Stimulated activated naive B cell treated with anti-CD40 and anti-IgM and Interleukin-4, amounts not matched to agents 10 μg/mL and 1 μg/mL and 100 μg/mL, for 72 hours (primary cell): ENCODE data around the gene GTF3C2.
"Not testable (repeated sequence)": the region's sequence is repeated elsewhere in the genome, so short reads cannot be mapped to it uniquely, and the experiment has no call there.

ENCODE experiments used
- ATAC-seq, 2 donors: fragments of 150-1000 bp; cut with Tn5 transposase; replicated peaks; 2 replicates each; pipeline ENCODE4 v1.10.0; 2021; ENCODE audit warnings: moderate library complexity in 1 of 2
- DNase-seq: peaks from one replicate; pipeline ENCODE4 v3.0.0; 2021
- H3K27ac Mint-ChIP-seq: one replicate; pipeline ENCODE4 v1.8.0; 2022; ENCODE audit warnings: mild to moderate bottlenecking, mixed read lengths
- H3K27me3 Mint-ChIP-seq, 2 donors: one replicate each; pipeline ENCODE4 v1.8.0; 2022; ENCODE audit warnings: mixed read lengths in 2 of 2
- H3K36me3 Mint-ChIP-seq, 2 donors: one replicate each; pipeline ENCODE4 v1.8.0; 2022; ENCODE audit warnings: mixed read lengths in 2 of 2, mild to moderate bottlenecking in 1 of 2
- H3K4me1 Mint-ChIP-seq, 2 donors: one replicate each; pipeline ENCODE4 v1.8.0; 2022; ENCODE audit warnings: mixed read lengths in 2 of 2, mild to moderate bottlenecking in 1 of 2
- H3K4me3 Mint-ChIP-seq, 2 donors: one replicate each; pipeline ENCODE4 v1.8.0; 2022; ENCODE audit warnings: mild to moderate bottlenecking in 2 of 2, mixed read lengths in 2 of 2, moderate library complexity in 1 of 2
- H3K9me3 Mint-ChIP-seq, 2 donors: one replicate each; pipeline ENCODE4 v1.8.0; 2022; ENCODE audit warnings: mixed read lengths in 2 of 2, mild to moderate bottlenecking in 1 of 2

Gene GTF3C2

DNA sequence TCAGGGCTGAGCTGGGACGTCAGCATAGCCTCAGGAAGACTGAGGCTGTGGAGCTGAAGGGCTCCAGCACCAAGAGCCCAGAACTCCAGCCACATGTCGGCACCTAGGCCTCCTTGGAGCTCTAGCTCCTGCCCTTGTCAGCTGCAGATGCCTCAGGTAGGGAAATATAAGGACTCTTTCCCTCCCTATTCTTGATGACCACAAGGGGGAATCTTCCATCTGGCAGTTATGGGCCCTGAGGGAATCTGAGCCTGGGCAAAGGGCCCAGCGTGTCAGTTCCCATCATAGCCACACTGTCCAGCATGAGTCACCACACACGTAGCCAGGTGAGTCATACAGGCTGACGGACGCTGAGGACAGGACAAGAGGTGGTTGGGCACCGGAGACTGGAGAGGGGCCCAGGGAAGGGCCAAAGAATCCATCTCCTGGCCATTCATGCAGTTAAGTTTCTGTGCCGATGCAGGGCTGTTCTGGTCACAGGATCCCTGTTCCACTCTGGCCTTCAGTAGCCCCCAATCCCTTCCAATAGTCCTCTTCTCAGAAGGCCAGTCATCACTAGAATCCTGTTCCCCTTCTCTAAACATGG is 35.5 kb downstream of the GTF3C2 start:
- H3K27me3 Mint-ChIP-seq: no peaks in the 10 kb centered on the region
- peak overlapping the region in 1 of 2 donors; percentile 1 for H3K4me3 Mint-ChIP-seq
- no peaks in the 10 kb centered on the region for H3K9me3 Mint-ChIP-seq
- ATAC-seq: no peak
- H3K4me1 Mint-ChIP-seq: peaks cover 9 to 25% of the 10 kb centered on the region in 2 donors
- DNase-seq: no peak
- H3K36me3 Mint-ChIP-seq: peaks cover 16 to 28% of the 10 kb centered on the region in 2 donors
- no peak overlapping the region for H3K27ac Mint-ChIP-seq

DNA sequence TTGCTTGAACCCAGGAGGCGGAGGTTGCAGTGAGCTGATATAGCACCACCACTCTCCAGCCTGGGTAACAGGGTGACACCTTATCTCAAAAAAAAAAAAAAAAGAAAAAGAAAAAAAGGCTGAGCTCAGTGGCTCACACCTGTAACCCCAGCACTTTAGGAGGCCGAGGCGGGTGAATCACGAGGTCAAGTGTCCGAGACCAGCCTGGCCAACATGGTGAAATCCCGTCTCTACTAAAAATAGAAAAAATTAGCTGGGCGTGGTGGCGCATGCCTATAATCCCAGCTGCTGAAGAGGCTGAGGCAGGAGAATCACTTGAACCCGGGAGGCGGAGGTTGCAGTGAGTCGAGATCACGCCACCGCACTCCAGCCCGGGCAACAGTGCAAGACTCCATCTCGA is 36.7 kb downstream of the GTF3C2 start:
- H3K4me3 Mint-ChIP-seq, H3K27ac Mint-ChIP-seq, H3K27me3 Mint-ChIP-seq, H3K9me3 Mint-ChIP-seq, DNase-seq, ATAC-seq: not testable (repeated sequence)
- Mint-ChIP-seq H3K36me3 (peaks cover 11 to 23% of the 10 kb centered on the region in 2 donors), H3K4me1 (peaks cover 9 to 25% of the 10 kb centered on the region in 2 donors)

DNA sequence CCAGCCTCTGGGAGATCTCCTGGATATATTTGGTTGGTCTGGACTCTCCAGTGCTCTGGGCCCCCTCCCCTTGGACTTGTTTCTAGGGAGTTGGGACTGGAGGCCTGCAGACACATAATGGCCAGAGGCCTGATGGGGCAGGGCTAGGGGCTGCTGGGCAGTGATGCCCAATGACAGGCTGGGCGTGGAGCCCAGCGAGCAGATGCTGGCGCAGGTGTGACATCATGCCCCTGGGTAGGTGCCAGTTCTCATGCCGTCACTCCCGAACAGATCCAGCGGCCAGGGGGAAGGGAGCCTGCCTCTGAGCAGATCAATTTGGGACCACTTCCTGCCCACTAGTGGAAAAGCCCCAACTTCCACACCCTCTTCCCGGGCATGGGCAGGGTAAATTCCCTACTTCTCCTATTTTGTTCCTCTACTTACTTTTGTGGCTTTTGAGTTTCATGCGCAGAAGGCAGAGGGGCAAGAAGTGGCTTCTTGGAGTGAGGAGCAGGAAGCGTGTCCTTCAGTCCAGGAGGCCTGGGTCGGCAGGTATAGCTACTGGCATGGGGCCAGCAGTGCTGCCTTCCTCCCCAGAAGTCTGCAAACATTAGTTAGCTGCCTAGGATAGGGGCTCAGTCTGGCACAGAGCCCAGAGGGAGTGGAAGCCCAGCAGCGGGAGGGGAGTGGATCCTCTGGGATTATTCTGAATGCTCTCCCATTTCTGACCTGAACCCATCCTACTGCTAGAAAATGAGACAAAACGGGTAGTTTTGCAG is 39.7 kb downstream of the GTF3C2 start:
- H3K27ac Mint-ChIP-seq: no peak overlapping the region
- ATAC-seq (no peak), DNase-seq (no peak)
- H3K9me3 Mint-ChIP-seq: no peaks in the 10 kb centered on the region
- peaks cover 5 to 11% of the 10 kb centered on the region in 2 donors for H3K4me1 Mint-ChIP-seq
- peaks cover 20 to 30% of the 10 kb centered on the region in 2 donors for H3K36me3 Mint-ChIP-seq
- H3K27me3 Mint-ChIP-seq: no peaks in the 10 kb centered on the region
- no peak overlapping the region for H3K4me3 Mint-ChIP-seq

DNA sequence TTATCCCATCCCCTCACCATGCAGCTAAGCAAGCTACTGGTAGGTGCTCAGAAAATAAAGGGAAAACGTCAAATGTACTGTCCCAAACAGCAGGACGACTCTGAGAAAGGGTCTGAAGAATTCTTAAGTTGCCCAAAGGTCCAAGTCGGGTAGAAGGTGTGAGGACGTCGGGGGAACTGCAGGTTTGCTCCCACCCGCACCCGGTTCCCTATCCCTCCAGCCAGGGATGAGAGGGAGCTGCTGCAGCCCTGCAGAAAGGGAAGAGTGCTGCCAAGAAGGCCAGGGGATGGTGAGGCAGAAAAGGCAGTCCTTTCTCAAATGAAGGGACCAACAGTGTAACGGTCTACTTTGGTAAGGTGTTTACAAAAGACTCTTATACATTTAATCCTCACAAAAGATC is 41.4 kb downstream of the GTF3C2 start:
- Mint-ChIP-seq H3K27me3 (no peaks in the 10 kb centered on the region), H3K9me3 (no peaks in the 10 kb centered on the region), H3K36me3 (peaks cover 27 to 39% of the 10 kb centered on the region in 2 donors), H3K4me1 (no peaks in the 10 kb centered on the region), H3K4me3 (no peak overlapping the region), H3K27ac (no peak overlapping the region)
- DNase-seq: no peak
- ATAC-seq: no peak

DNA sequence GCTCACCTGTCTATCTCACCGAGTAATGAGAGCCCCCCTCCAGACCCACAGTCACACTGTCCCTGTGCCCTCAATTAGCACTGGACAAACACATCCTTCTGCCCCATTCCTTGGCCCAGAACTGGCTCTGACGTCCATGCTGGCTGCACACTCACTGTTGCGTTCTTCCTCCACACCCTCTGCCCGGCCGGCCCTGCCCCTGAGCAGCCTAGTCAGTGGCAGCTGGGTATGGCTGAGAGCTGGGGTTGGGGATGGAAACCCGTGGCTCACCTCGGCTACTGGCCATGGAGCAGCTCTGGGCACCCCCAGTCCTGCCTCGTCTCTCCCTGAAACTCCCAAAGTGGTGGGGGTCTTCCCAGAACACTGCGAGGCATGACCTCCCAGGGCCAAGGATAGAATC is 41.9 kb downstream of the GTF3C2 start:
- Mint-ChIP-seq H3K4me1 (no peaks in the 10 kb centered on the region), H3K27ac (peak overlapping the region; percentile 77)

DNA sequence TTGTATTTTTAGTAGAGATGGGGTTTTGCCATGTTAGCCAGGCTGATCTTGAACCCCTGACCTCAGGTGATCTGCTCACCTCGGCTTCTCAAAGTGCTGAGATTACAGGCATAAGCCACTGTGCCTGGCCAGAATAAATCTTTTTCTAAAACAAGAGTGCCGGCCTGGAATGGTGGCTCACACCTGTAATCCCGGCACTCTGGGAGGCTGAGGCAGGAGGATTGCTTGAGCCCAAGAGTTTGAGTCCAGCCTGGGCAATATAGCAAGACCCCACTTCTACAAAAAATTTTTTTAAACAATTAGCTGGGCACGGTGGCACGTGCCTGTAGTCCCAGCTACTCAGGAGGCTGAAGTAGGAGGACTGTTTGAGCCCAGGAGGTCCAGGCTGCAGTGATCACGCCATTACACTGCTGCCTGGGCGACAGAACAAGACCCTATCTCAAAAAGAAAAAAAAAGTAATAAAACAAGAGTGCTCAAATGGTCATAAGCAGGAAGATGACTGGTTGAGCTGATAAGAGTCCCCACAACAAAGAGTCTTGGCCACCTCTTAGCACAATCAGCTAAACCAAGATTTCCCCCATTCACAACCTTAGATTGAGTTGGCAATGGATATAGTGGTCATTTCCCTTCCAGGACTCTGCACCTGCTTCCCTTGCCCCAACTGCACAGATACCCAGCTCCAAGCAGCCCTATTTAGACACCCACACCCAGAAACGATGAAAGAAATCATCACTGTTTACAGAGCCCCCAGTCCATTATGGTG is 42.5 kb downstream of the GTF3C2 start:
- DNase-seq (no peak), ATAC-seq (no peak)
- no peak overlapping the region for H3K27ac Mint-ChIP-seq
- no peaks in the 10 kb centered on the region for H3K4me1 Mint-ChIP-seq
- H3K27me3 Mint-ChIP-seq: no peaks in the 10 kb centered on the region
- peaks cover 32 to 48% of the 10 kb centered on the region in 2 donors for H3K36me3 Mint-ChIP-seq
- no peaks in the 10 kb centered on the region for H3K9me3 Mint-ChIP-seq
- H3K4me3 Mint-ChIP-seq: no peak overlapping the region

More for the DNA sequence above, 41.9 kb downstream of the GTF3C2 start:
- Mint-ChIP-seq H3K9me3 (no peaks in the 10 kb centered on the region), H3K4me3 (no peak overlapping the region), H3K27me3 (no peaks in the 10 kb centered on the region), H3K36me3 (peaks cover 29 to 42% of the 10 kb centered on the region in 2 donors)
- DNase-seq: no peak
- ATAC-seq: no peak

DNA sequence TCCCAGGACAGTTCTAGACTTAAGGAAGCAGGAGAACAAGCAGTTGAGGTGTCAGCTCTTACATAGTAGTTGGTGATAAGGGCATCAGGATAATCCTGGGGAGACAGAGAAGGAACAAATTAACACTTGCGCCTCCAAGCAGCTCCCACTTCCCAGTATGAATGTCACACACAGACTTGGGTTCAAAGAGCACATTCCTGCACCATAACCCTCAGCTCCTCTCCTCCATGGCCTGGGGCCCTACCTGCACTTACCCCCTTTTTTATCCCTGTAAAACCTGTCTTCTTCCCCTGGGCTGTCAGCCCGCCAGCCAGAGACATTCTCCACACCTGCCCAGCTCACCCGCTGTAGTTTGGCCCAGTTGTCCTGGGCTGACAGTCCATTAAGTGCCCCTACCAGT is 44.4 kb downstream of the GTF3C2 start:
- no peaks in the 10 kb centered on the region for H3K9me3 Mint-ChIP-seq
- ATAC-seq (no peak), DNase-seq (no peak)
- H3K27ac Mint-ChIP-seq: peak overlapping the region; percentile 68
- H3K4me3 Mint-ChIP-seq: no peak overlapping the region
- peaks cover 2 to 3% of the 10 kb centered on the region in 2 donors for H3K27me3 Mint-ChIP-seq
- H3K4me1 Mint-ChIP-seq: peaks cover 1 to 3% of the 10 kb centered on the region in 2 donors
- peaks cover 36 to 52% of the 10 kb centered on the region in 2 donors for H3K36me3 Mint-ChIP-seq

DNA sequence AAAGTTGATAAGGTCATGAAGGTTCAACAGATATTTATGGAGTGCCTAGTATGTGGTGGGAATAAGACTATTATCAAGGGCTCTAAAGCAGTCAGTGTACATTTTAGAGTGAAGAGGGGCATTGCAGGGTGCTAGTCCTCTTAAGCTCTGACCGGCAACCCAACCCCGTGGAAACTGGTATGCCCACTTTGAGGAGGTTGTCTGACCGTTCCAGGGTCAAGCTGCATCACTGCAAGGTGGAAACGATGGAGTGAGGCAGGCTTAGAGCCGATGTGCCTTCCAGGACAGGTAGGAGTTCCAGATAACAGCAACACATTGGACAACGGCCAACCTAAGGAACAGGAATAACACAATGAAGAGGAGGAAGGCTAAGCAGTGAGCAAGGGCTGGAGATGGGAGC is 46.9 kb downstream of the GTF3C2 start:
- Mint-ChIP-seq H3K36me3 (peaks cover 31 to 39% of the 10 kb centered on the region in 2 donors), H3K27ac (no peak overlapping the region), H3K9me3 (no peaks in the 10 kb centered on the region), H3K27me3 (peaks cover 19 to 28% of the 10 kb centered on the region in 2 donors), H3K4me1 (peaks cover 5 to 15% of the 10 kb centered on the region in 2 donors), H3K4me3 (no peak overlapping the region)
- DNase-seq: no peak
- no peak for ATAC-seq

DNA sequence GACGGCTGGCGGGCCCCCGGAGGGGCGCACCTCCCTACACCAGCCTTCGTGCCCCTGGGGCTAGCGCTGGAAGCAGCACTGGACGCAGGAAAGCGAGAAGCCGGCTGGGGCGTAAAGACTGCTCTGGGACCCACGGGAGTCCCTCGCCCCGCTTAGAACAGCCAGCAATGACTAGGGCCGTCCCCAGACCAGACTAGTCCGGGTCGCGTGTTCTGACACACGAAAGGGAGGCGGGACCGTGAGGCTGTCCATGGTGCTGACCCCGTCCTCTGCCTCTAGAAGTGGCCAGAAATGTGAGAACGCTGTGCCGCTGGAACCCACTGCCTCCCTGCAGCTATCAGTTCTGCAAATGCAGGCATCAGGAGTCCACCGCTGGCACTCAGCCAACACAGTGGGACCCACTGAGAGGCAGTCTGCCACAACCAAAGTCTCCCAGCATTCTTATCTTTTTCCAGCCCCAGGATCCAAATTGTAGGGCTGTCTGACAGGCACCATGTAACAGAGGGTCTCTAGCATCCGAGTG is 48.1 kb downstream of the GTF3C2 start, which contains the start of gene UCN:
UCN (minus strand) TSS at position 87 of the 523 bp plus-strand sequence. CDS start 550 bp downstream, outside the sequence.
- no peak for DNase-seq
- peak within 1 kb of the TSS; percentile 69 to 78 for H3K4me3 Mint-ChIP-seq

DNA sequence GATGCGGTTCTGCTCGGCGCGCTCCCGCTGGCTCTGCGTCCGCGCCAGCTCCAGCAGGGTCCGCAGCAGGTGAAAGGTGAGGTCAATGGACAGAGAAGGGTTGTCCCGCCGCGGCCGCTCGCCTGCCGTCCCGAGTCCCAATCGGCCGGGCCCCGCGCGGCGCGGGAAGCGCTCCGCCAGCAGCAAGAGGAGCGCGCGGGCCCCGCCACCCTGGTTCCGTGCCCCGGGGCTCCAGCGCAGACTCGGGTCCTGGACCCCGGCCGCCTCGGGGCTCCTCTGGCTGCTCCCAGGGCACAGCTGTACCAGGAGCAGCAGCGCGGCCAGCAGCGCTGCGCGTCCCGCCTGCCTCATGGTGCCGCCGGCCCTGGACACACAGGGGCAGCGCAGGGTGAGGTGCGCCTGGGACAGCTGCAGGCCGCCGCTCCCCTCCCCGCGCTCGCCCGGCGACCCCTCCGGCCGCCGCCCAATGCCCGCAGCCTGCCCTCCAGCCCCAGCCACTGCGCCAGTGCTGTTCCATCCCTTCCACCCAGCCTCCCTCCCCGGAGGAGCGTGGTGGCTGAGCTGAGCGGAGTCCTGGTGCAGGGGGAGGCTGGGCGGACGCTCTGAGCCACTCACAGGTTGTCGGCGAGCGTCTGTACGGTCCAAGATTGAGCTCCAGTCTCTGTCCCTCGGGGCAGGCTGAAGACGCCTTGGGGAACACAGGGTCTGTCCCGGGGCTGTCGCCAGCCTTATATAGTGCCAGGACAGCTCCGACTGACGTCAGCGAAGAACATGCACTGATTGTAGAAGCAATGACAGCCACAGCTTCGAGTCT is 48.8 kb downstream of the GTF3C2 start:
- Mint-ChIP-seq H3K4me1 (peaks cover 7 to 15% of the 10 kb centered on the region in 2 donors), H3K36me3 (peaks cover 26 to 35% of the 10 kb centered on the region in 2 donors), H3K27me3 (peaks cover 24 to 32% of the 10 kb centered on the region in 2 donors), H3K4me3 (no peak overlapping the region), H3K9me3 (no peaks in the 10 kb centered on the region), H3K27ac (no peak overlapping the region)
- DNase-seq (no peak), ATAC-seq (no peak)

More for the DNA sequence above, 48.1 kb downstream of the GTF3C2 start, which contains the start of gene UCN:
- no peaks in the 10 kb centered on the region for H3K9me3 Mint-ChIP-seq
- ATAC-seq: no peak
- H3K4me1 Mint-ChIP-seq: peaks cover 5 to 15% of the 10 kb centered on the region in 2 donors
- H3K36me3 Mint-ChIP-seq: peaks cover 30 to 39% of the 10 kb centered on the region in 2 donors
- H3K27ac Mint-ChIP-seq: no peak within 1 kb of the TSS
- peaks cover 24 to 32% of the 10 kb centered on the region in 2 donors for H3K27me3 Mint-ChIP-seq

DNA sequence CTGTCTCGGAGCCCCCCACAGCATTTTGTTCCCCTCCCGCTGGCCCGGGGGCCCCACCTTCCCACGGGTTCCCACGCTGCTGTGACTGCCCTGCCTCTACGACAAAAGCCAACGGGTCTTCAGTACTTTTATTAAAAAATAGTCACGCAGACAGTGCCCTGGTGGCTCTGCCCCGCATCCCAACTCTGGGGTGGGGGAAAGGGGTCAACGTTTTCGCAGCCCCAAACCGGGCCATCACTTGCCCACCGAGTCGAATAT is 49.3 kb downstream of the GTF3C2 start:
- peak overlapping the region; percentile 69 to 78 for H3K4me3 Mint-ChIP-seq
- peaks cover 7 to 15% of the 10 kb centered on the region in 2 donors for H3K4me1 Mint-ChIP-seq
- ATAC-seq (no peak), DNase-seq (no peak)
- H3K36me3 Mint-ChIP-seq: peaks cover 22 to 30% of the 10 kb centered on the region in 2 donors
- no peak overlapping the region for H3K27ac Mint-ChIP-seq
- H3K27me3 Mint-ChIP-seq: peaks cover 24 to 32% of the 10 kb centered on the region in 2 donors
- H3K9me3 Mint-ChIP-seq: no peaks in the 10 kb centered on the region

DNA sequence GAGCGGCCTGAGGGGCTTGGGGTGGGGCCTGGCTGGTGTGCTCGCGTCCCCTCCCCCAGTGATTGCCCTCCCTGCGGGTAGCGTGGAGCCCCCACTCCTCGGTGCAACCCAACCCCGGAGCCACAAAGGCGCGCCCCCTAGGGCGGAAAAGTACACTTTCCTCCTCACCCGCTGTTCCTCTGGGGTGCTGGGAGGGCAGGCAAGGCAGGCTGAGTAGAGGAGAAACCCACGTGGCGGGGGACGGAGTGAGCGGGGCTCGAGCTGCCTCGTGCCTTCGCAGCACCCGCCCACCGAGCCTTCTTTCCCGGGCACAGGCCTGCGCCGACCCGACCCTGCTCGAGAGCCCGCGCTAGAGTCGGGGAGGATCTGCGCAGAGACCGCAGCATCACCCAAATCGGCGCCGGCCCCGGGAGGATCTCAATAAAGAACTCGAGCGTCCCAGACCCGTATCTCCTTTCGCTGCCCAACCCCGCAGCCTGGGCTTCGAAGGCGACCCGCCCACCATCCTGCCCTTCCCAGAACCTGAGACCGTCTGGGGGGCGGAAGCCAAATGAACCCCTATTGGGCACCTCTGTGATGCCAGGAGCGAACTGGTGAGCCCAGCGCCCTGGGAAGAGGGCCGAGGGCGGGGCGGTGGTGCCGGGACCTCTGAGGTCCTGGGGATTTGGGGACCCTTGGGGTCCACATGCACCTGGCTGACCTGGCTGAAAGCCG is 49.8 kb downstream of the GTF3C2 start:
- ATAC-seq (peak; percentile 53 to 58), DNase-seq (peak; percentile 16)
- Mint-ChIP-seq H3K9me3 (no peaks in the 10 kb centered on the region), H3K27ac (no peak overlapping the region), H3K27me3 (peaks cover 24 to 32% of the 10 kb centered on the region in 2 donors), H3K4me1 (peaks cover 7 to 15% of the 10 kb centered on the region in 2 donors), H3K36me3 (peaks cover 18 to 28% of the 10 kb centered on the region in 2 donors), H3K4me3 (peak overlapping the region; percentile 69 to 78)

DNA sequence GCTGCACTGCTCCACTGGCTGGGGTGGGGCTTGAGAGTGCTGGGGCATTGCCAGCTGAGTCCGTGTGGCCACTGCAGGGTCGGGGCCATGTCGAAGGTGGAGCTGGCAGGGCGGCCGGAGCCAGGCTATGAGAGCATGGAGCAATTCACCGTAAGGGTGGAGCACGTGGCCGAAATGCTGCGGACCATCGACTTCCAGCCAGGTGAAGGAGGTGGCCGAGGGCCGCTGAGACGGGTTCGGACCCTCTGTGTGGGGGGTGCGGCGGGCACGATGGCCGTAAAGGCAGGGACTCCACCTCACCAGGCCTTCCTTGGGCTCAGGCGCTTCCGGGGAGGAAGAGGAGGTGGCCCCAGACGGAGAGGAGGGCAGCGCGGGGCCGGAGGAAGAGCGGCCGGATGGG is 50.4 kb downstream of the GTF3C2 start:
- peaks cover 13 to 22% of the 10 kb centered on the region in 2 donors for H3K36me3 Mint-ChIP-seq
- peaks cover 24 to 32% of the 10 kb centered on the region in 2 donors for H3K27me3 Mint-ChIP-seq
- H3K4me1 Mint-ChIP-seq: peaks cover 7 to 15% of the 10 kb centered on the region in 2 donors
- peak in 1 of 2 donors; percentile 19 for ATAC-seq
- no peak overlapping the region for H3K27ac Mint-ChIP-seq
- no peak for DNase-seq
- H3K9me3 Mint-ChIP-seq: no peaks in the 10 kb centered on the region
- H3K4me3 Mint-ChIP-seq: peak overlapping the region; percentile 69 to 78
